NCI-H2107 treated with DMSO at 0.1 percent for 48 hours (cell line): ENCODE results near the gene B4GALT1.

Source experiments
- DNase-seq: peaks from one replicate; lab custom pipeline; 2025; ENCODE audit not compliant: unreplicated experiment; lab: John Stamatoyannopoulos, UW

The B4GALT1 gene

DNA sequence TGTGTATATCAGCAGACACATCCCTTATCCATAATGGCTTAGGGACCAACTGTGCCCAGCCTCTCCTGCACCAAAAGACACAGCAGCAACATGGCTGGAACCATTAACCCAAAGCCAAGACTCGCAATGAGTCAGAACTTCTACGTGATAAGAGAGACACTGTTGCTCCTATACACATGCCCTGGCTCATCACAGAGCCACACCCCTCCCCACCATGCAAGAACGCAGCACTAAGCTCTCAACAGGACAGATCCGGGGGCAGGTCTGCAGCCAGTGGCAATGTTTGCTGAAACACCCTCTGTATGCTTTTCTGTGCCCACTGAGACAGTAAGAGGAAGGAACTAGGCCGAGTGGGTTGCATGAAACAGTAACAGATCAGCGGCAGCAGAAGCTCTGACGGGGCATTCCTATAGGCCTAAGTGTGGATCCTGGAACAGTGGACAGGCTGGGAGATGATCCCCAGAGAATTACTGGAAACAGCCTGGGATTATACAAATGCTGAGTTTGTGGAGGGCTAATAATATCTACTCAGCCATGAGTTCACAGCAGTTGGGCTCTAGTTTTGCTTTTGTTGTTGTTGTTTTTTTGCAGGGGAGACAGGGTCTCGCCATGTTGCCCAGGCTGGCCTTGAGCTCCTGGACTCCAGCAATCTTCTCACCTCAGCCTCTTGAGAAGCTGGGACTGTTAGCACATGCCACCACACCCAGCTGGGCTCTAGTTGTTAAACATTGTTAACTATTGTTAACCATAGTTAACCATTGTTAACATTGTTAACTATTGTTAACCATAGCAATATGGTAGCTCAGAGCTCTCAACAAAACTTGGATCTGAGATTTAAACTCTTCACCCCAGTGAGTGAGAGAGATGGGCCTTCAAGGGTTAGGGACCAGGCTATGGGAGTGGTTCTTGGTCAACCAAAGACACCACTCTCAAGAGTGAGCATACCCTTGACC is 41.0 kb downstream of the B4GALT1 start:
- no peak for DNase-seq

DNA sequence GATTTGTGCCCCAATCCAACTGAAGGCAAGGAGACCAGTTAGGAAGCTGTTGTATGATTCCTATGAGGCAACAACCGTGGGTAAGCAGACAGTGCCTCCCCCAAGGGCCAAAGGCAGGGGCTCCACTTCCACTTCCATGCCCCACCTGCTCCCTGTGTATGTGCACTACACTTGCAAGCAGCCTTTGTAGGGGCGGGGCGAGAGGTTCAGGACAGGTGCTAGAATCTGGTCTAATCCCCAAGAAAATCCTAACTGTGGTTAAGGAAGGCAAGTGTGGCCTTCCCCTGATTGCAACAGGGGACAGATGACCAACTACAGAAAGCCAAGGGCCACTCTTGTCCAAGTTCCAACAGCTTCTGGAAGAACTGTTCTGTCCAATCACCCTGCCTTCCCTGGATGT is 41.7 kb downstream of the B4GALT1 start:
- DNase-seq, result no peak

DNA sequence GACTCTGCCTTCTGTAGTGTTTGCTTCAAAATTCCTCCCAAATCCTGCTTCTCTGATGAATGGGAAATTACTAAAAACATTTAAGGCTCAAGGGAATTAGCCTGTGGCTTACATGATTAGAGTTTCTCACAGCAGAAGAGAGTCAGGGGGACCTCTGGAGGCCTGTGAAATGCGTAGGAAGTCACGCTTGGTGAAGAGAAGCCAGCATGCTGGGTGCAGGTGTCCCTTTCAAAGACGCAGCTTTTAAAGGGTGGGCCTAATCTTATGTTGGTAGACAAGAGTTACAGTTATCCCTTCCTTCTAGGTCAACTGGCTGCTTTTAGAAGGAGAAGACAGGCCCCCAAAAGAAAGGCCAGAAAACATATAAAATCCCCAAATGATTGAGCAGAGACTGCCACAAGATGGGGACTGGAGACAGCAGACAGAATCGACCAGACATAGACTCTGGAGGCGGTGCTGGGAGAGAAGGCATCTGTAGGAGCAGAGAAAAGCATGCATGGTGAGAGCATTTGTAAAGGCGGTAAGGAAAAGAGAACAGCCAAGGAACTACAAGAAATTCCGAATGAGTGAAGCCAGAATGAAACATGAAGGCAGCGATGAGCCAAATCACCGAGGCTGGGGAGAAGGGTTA is 42.3 kb downstream of the B4GALT1 start:
- no peak for DNase-seq

DNA sequence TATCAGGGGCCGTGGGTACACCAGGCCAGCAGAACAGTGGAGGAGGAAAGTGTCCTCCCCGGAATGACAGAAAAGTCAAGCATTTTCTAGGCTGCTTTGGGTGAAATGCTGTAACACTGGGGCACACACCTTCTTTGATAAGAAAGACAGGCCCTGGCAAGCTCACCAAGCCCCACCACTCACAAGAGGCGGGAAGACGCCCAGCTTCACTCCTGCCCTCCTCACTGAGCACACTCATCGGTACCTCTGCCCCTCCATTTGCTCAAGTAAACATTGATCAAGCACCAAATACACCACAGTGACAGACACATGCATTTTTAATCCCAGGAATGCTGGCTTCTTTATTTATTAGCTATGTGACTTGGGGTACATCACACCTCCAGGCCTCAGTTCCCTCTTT is 43.1 kb downstream of the B4GALT1 start:
- no peak for DNase-seq

DNA sequence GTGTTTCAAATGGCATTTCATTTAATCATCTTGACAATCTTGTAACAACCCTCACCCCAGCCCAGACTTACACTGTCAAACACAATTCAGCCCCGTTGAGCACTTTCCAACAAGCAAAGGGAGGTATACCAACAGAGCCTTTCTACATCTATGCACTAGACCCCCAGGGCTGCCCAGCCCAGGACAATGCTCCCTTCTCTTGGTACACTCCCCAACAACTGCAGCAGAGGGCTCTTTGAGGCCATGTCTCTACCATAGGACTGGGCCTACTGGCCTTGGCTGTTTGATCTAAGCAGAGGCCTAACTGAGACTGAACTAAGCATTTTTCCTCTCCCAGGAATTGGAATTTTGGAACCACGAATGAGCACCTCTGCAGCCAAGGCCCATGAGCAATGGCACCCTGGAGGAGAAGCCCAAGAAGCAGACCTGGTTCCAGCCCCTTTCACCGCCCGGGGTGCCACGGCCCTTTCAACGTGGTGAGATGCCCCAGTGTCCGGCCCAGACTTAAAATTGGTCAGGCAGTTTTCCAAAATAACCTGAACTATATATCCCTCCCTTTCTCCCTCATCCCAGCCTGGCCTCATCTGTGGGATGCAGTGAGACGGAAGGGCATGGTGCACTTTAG is 43.6 kb downstream of the B4GALT1 start:
- DNase-seq, result no peak

DNA sequence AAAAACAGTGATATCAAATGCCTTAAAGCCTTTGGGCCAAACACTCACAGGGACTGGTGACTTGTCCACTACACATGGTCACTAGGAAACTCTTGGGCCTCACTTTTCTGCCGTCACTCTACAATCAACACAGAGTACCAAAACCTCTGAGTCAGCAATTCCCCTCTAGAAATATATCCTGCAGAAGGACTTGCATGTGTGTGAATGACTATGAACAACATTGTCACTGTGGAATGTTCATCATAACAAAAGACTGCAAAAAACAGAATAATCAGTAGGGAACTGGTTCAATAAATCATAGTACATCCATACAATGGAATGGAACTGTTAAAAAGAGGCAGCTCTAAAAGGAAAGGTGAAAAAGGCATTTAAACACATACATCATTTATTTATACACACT is 46.5 kb downstream of the B4GALT1 start:
- no peak for DNase-seq

DNA sequence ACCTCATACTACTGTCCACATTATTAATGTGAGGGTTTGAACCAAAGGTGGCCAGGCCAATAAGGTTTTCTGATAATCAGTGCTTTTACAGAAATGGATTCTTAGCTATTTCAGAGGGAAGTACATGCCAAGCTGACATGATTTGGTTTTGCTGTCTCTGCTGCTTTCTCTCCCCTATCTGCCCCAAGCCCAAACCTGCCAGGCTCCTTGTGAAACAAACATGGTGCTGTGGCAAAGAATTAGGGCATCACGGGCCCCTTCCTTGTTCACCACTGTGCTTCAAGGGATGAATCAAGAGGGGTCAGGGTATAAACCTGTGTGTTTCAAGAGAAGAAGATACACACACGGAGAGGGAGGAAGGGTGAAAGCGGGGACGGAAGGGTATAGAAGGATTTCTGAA is 49.3 kb downstream of the B4GALT1 start:
- no peak for DNase-seq

DNA sequence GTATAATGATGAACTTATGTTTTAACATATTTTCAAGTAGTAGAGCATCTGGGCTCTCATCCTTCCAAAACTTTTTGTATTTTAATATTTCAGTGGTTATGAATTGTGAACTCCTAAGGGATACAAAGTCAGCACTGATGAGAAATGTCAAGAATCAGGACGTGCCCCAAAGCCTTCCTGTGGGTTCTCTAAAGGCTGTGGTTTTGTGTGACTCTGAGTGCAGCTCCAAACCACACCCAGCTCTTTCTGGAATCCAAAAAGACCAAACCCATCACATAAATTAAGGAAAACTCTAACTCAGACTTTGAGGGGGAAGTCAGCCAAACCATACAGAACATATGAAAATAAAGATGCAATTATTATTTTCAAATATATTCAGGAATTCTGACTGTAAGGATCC is 49.8 kb downstream of the B4GALT1 start:
- no peak for DNase-seq

DNA sequence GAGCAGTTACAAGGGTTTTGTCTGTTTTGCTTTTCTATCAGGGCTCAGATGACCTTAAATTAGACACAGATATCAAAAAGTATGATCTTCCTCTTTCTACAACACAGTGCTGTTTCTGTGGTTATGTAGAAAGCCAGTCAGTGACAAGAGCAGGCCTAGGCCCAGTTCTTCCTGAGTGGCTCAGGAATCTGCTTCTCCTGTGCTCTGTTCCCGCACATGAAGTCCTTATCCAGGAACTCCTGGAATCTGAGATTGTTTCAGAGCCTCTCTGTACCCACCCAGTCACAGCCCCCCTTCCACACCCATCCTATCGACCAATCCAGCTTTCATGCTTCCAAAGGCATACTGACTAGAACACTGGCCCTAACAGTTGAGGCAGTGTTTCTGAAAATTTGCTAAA is 50.3 kb downstream of the B4GALT1 start:
- DNase-seq, result no peak

DNA sequence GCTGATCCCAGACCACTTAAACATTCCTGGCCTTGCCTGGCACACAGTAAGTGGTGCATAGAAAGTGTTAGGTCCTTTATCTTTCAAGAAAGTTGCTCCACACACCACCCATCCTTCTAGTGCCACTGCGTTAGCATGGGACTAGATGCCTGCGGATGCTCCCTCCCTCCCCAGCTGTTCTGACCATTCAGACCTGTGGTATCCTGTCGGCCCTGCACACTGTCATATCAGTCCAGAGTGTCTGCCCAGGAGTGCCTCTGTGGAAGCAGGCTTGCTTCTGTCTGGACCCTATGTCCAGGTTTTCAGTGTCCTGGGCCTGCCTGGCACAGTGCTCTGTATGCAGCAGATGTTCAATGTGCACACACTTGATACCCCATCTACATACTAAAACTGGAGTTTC is 52.4 kb downstream of the B4GALT1 start:
- DNase-seq, result no peak

DNA sequence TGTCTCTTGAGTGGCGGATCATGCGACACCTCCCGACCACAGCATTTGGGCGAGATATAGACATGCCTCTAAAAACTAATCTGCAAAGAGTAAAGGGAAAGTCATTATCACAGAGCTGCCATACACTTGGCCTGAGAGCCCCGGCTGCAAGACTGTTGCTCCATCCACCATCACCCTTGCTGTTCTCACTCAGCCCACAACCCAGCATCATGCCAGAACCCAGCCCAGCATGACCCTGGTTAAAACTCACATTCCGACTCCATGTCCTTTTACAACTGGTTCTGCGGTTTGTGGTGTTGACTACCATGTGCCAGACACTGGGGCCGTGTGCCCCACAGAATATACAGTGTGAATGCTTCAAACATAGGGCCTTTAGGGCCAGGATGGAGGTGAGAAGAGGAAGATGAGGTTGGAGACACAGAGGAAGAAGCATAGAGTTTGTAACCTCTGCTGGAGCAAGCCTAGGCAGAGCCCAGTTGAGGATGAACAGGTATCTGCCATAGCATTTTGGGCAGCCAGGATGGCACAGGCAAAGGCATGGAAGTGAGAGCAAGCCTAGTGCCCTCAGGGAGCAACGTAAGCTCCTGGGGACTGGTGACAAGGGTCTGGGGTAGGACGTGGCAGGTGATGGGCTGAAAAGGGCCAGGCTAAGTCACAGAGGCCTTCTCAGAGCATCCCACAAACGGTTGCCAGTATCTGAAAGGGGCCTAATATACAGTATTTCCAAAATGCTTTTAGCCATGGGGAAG is 53.2 kb downstream of the B4GALT1 start:
- DNase-seq, result no peak

DNA sequence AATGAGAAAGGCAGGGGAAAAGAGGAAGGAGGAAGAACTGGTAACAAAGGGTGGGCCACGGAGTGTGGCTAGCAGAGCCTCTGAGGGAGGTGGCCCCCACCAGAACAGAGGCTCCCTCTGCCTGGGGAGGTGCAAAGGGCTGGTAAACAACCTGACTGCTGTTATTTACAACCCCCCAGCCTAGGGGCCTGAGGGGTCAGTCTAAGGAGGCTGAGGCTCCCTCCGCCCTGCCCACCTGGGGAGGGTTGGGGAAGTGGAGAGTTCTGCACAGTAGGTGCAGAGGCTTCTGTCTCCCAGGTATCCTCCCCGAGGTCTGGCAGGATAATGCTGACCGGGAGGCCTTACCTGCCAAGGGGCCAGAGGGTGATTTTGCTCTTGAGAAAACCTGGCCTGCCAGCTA is 55.0 kb downstream of the B4GALT1 start:
- no peak for DNase-seq

DNA sequence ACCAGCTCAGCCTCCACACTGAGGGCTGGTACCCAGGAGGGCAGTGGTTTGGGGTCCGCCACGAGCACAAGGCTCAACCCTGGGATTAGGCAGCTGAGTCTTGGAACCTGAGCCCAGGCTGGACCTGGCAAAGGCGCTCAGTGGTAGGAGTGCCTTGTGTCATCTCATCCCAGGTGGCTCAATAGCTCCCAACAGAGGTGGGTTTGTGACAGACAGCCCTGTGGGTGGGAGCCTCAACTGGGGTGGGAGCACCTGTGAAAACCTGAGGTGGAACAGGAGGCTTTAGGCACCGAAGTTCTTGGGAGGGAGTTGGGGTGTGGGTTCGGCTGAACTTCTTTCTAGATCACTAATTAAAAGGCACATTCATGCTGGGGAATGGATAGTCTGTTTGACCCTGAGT is 55.5 kb downstream of the B4GALT1 start:
- DNase-seq, result no peak

DNA sequence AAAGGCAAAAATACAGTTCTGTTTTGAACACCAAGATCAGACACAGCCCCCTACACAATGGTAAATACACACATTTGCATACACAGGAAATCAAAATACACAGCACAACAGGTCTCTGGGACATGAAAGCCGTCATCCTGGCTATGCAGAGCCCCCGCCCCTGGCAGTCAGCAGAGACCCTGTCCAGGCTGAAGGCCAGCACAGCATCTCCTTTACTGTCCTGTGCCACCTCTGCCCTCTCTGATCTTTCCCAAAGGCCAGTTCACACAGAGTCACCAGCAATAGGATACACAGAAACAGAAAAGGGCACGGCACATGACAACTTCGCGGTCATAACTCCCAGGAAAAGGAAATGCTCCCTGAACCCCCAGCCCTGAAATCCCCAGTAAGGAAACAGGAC is 56.5 kb downstream of the B4GALT1 start:
- DNase-seq, result no peak

DNA sequence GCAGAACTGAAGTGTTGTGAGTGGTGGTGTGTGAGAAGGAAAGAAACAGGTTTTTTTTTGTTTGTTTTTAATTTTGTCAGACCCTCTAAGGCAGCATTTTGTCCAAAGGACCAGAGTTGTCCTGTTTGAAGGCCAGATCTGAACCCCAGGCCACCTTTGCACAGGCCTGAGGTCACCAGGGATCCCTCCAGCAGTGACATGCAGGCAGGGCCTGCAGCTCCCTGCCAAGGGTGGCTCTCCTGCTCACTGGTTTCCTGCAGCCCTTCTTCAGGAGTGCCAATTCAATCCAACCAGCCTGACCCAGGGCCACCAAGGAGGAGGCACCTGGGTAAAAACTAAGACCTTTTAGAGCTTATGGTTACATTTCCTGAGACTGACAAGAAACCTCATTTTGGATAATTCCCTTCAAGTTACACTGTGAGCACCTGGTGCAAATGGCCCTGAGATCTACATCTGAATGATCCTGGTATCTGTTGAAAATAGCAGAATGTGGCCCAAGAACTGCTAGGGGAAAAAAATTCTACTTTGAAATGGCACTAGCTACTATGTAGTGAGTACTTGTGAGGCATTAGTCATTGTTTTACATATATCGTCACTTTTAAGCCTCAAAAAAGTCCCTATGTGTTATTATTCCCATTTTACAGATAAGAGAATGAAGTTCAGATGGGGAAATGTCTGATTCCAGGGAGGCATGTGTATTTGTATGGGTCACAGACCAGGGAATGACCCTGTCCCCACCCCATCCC is 57.1 kb downstream of the B4GALT1 start:
- DNase-seq, result no peak

DNA sequence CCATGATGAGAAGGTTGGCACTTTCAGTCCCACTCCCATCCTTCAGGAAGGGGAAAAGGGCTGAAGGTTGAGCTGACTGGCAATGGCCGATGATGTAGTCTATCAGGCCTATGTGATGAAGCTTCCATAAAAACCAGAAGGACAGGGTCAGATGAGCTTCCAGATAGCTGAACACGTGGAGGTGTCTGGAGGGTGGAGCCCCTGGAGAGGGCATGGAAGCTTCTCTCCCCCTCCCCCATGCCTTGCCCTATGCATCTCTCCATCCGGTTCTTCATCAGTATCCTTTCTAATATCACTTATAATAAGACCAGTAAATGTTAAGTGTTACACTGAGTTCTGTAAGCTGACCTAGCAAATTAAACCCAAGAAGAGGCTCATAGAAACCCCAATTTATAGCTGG is 58.0 kb downstream of the B4GALT1 start:
- no peak for DNase-seq

DNA sequence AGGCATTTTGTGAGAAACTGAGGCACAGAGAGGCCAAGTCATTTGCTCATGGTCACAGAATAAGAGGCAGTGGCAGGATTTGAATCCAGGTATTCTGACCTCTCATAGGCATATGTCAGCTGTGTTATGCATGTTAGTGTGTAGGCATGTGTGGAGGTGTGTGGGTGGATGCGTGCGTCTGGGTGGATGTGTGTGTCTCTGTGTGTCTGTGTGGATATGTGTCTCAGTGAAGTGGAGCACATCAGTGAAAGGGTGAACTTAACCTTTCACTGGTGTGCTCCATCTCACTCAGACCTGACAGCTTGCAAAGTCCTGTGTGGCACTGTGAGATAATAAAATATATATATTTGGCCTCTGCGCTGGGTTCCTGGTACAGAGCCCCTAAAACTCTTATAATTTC is 58.7 kb downstream of the B4GALT1 start:
- no peak for DNase-seq

DNA sequence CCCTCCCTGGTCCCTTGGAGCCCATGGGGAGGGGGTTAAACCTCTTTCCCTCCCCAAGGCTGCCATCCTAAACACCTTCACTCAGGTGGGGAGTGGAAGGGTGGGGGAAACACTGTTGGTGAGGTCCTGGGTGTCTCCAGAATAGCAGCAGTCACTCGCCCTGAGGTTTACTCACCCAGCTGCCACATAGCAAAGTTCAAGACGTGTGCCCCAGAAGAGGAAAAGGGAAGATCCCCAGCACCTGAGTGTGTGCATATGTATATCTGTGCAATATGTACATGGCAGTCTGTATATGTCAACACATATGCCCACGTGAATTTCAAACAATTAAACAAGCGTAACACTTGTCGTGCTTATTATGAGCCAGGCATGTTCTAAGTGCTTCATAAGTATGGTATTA is 59.4 kb downstream of the B4GALT1 start:
- DNase-seq, result no peak

DNA sequence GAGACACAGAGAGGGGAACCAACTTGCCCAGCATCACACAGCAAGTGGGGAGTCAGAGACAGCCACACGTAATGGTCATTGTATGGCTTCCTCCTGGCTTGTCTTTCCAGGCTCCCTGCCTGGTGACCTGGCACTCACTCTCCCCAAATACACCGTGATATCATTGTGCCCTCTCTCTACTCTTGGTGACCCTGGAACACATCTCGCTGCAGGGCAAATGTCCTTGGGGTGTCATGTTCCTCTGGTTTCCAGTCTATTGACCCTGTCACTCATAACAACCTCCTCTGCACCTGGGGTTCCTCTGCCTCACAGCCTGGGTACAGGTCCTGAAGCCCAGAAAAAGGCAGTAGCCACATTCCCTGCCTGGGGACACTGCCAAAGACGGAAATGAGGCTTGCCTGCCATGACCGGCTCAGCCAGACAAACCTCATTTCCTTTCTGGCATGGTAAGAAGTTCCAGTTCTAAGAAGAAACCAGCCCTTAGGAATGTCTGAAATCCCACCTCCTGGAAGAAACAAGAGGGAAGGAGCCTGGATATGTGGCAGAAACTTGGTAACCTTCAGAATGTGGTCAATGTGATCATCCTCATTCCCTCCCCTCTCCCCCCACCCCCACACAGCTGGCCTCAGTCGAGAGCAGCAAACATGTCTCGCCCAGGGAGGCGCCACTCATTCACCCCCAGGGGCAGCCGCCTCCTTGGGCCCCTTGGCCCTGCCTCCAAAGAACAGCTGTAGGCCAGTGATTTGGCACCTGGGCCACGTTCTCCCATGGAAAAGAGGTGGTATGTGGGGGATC is 60.1 kb downstream of the B4GALT1 start:
- no peak for DNase-seq

DNA sequence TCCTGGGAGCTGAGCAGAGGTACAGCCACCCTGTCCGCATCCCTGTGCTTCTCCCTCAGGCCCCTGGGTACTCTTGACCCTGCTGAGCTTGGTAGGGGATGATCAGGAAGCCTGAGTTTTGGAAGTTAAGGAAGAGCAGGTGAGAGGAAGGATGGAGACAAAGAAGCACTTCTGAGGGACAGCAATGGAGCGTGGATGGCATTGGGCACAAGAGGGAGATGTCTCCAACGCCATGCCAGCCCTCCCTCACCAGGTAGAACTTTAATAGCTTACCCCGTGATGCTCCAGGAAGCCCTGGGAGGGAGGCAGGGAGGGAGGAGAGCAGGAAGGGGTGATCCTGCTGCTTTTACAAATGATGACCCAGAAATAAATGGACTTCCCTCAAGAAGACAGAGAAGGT is 60.8 kb downstream of the B4GALT1 start:
- no peak for DNase-seq
